ENCODE results near the gene COG2.
"Not testable (repeated sequence)": the region's sequence is repeated elsewhere in the genome, so short reads cannot be mapped to it uniquely, and the experiment has no call there.

The COG2 gene

DNA sequence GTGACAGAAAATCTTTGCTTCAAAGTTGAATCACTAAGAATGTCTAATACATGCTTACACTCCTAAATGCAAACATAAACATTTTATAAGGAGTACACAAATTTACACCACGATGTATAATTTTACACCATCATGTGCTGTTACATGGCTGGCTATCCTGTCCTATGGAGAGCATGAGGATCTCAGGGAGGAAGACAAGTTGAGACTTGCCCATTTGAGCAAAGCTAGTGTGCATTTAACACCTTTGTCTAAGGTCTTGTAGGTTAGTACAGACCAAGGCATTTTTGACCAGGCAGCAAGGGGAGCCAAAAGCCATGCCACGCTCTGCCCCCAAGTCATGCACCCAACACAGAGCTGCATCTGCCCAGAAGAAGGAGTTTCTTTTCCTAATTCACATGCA is 14.5 kb upstream of the COG2 start:
- no peak for DNase-seq (ENCODE audit: low spot score)

DNA sequence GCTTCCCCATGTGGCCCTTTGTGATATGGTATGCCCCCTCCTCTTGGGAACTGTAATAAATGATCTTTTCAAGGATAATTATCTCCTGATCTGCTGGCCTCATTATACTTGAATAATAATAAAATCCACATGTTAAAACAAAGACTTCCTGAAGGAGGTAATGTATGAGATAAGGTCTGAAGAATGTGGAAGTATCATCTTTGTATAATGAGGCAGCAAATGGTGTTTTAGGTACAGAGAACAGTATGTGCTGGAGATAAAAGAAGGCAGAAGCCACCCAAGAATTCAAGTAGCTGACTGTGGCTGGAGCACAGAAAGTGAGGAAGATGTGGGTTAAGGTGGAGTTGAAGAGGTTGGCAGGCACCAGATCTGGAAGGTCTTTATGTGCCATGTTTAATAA is 12.8 kb upstream of the COG2 start:
- no peak for DNase-seq (ENCODE audit: low spot score)

DNA sequence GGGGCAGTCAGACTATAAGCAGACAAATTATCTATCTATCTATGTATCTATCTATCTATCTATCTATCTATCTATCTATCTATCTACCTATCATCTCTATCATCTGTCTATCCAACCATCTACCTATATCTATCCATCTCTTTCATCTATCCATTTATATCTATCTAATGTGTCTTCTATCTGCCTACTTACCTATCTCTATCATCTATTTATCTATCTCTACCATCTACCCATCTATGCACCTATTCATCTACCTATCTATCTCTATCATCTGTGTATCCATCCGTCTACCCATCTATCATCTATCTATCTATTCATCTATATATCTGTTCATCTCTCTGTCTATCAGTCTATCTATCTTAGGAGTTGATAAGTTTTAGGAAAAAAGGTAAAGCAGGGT is 10.8 kb upstream of the COG2 start:
- no peak for DNase-seq (ENCODE audit: low spot score)

DNA sequence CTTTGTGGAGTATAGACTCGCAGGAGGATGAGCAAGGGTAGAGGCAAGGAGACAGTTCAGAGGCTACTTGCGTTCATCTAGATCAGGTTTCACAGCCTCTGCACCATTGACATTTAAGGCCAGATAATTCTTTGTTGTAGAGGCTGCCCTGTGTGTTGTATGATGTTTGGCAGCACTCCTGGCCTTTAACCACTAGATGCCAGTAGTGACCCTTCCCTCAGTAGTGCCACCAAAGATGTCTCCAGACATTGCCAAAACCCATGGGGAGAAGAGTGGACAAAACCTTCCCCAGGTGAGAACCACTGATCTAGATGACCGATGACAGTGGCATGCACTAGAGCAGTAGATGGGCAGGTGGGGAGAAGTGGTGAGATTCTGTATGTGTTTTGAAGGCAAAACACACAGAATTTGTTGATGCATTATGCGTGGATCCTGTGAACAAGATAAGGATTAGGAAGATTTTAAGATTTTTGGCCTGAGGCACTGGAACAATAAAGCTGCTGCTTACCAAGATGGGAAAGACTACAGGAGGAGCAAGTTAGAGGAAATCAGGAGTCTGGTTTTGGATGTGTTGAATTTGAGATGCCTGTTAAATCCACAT is 9.9 kb upstream of the COG2 start:
- no peak for DNase-seq (ENCODE audit: low spot score)

DNA sequence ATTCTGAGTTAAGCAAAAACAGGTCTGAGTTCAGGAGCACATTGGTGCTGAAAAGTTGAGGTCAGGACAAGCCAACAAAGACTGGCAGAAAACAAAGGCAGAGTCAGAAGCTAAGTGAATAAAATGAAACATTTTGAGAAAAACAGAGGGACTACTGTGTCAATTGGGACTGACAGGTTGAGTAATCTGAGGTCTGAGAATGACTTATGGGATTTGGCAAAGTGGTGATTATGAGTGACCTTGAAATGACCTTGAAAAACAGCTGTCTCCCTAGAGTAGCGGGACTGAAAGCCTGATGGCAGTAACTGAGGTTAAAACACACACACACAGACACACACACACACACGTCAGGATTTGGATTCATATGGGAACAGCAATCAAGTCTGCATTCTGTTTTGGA is 8.8 kb upstream of the COG2 start:
- no peak for DNase-seq (ENCODE audit: low spot score)

DNA sequence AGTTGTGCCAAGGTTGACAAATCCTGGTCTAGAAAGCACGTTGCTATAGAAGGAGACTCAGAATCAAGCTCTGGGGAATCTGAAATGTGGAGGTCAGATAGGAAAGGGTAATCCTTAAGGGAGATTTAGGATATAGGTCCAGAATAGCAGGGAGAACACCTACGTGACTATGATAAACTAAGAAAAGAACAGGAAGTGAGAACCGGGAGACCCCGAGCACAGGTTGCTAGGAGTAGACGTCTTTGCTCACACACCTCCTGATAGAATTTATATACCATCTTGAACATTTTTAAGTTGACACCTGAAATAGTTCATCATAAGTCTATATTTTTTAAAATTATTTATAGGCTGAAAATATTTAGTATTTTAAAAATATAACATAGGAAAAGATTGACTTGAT is 7.9 kb upstream of the COG2 start:
- no peak for DNase-seq (ENCODE audit: low spot score)

DNA sequence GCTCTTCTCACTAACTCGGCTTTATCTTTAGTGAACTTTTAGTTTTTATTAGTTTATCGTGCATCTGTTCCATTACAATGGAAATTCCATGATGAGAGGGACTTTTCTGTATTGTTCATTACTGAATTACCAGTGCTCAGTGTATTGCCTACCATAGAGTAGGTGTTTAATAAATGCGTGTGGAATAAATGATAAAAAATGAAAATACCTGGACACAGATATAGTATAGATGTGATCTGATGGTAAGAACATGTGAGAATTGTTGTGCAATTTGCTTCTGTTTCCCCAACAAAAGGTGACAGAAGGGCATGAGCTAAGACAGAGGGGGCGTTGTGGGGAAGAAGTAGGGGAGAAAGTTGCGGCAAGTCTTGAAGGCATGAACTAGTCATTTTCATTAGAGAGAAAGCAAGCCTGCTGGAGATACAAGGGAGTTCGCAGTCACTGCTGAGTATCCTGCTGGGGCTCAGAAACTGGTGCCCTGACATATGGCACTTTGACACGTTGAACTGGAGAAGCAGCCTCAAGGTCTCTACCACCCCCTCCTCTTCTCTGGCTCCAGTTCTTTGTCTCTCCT is 5.6 kb upstream of the COG2 start:
- no peak for DNase-seq (ENCODE audit: low spot score)

DNA sequence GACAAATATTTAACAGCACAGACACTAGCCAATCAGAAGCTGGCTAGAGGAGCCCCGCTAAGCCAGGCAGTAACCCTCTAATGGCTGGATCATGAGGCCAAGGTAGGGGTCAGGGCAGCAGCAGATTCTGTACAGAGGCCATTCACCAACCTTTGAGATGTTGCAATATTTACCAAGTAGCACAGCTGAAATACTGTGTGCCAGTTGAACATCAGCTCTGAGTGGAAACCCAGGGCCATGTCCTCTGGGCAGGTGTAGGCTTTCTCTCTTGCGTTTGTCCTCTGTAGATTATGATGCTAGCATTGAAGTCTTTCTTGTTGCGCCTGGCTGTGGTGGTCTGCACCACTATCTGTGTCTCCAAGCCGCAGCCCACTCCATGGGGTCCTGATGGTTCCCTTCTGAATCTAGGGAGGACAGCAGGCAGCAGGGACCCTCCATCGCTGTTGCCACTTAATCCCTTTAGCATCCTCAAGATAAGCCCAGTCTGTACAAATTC is 2.5 kb upstream of the COG2 start:
- DNase-seq (ENCODE audit: low spot score): no peak

DNA sequence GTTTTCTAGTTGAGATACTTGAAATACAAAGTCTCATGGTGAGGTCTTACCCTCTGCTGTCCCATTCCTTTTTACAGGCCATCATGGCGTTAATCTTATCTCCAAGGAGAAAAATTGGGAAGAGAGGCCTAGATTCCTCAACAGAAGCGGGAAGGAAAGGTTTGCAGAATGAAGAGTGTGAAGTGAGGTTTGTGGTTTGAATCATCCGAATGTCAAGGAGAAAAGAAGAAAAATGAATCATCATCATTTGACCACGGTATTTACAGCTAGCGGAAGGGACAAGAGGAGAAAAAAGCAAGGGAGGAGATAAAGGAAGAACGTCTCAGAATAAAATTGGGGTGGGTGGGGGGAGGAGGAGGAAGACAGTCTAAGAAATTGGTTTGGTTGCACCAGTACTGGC is 935 bp upstream of the COG2 start:
- DNase-seq (ENCODE audit: low spot score): no peak

DNA sequence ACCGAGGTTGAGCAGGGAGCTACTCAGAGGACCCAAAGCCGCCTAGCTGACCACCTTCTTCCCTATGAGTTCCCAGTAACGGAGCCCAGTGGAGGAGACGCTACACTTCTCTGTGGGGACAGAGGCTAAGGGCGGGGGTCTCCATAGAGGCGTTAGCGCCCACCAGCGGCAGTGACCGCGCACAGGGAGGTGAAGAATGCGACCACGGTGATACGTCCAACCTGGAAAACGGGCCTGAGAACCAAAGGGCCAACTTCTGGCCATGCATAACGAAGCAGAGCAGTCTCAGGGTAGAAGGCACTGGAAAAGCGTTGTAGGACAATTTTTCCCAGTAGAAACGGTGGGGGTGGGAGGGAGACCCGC is 400 bp upstream of the COG2 start:
- DNase-seq (ENCODE audit: low spot score): no peak

DNA sequence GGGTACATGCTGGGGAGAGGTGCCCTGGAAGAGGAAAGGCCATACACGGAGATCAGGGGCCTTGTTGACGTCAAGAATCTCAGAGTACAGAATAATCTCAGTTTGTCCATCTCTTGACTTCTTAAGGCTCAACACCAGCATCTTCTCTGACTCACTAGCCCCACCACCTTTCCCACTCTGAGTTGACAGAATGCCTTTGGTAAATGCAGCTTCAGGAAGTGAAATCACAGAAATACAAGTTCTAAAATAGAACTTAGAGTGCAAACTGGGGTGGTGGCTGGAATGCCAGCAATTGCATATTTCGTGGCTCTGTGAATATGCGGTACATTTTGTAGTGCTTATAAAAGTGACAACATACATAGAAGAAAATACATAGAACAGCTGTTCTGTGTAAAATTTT is 1.6 kb downstream of the COG2 start:
- DNase-seq (ENCODE audit: low spot score): no peak

DNA sequence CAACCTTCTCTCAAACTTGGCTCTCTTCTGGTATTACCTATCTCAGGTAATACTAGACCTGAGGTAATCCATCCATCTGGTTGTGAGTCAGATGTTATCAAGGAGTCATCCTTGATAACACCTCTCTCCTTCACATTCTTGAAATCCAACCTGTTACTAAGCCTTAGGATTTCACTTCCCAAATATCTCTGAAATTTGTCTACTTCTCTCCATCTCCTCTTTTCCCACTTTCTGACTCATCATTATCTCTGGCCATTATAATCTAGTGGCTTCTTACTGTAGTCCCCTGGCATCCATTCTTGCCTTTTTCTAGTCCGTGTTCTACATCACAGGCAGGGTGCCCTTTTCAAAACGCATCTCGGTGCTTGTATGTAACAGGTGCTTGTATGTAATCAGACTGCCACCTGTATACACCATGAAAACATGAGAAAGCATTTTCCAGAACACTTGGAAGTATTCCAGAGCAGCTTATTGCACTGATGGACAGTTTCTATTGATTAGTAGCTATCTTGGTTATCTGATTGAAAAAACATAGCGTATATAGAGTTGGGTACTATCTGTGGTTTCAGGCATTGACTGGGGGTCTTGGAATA is 4.5 kb downstream of the COG2 start:
- no peak for DNase-seq (ENCODE audit: low spot score)

DNA sequence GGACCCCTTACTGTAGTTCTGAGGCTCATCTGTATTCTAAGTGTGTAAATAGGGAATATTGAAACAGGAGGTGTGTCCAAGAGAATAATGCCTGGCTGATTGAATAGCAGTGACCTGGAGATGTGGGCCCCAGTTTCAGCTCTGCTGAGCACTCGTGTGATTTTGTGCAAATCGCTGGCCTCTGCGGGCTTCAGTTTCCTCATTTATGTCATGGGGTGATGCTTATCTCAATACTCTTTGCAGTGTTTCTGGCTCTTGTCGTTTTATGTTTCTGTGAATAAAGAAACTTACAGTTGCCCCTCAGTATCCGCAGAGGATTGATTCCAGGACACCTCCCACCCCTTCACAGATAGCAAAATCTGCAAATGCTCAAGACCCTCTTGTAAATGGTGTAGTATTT is 5.0 kb downstream of the COG2 start:
- DNase-seq (ENCODE audit: low spot score): no peak

DNA sequence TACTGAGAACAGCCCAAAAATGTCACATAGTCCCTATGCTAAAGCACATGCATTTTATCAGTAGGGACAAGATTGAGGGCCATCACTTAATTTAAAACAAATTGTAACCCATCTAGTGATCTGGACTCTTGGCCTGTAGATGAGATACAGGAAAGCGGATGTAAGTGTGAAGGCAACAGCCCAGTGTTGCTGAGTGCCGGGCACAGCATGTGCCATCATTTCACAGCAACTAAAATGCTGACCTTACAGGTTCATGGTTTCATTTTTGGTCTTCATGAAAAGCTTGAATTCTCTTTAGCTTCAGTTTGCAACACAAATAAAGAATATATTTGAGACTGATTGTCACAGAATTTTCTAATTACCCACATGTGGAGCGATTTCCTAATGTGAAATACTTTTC is 5.8 kb downstream of the COG2 start:
- no peak for DNase-seq (ENCODE audit: low spot score)

DNA sequence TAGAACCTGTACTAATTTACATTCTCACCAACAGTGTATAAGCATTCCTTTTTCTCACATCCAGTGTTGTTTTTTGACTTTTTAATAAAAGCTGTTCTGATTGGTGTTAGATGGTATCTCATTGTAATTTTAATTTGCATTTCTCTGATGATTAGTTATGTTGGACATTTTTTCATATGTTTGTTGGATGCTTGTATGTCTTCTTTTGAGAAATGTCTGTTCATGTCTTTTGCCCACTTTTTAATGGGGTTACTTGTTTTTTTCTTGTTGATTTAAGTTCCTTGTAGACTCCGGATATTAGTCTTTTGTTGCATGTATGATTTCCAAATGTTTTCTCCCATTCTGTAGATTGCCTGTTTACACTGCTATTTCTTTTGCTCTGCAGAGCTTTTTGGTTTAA is 8.0 kb downstream of the COG2 start:
- no peak for DNase-seq (ENCODE audit: low spot score)

DNA sequence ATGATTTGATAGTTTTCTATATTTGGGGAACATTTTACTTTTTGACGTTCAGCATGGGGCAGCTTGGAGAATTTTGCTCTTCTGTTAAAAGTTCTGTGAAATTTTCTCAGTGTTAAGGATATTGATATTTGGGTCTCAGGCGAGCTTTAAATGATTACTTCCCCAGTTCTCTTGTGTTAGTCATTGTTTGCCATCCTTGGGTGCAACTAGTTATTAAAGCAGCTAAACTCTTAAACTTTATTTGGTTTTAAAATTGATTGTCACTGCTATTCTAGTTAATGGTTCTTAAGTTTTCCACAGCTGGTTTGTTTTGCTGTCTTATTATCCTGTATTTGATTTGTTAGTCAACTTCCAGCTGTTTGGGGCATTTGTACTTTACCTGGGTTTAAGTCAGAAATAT is 9.0 kb downstream of the COG2 start:
- DNase-seq (ENCODE audit: low spot score): no peak

DNA sequence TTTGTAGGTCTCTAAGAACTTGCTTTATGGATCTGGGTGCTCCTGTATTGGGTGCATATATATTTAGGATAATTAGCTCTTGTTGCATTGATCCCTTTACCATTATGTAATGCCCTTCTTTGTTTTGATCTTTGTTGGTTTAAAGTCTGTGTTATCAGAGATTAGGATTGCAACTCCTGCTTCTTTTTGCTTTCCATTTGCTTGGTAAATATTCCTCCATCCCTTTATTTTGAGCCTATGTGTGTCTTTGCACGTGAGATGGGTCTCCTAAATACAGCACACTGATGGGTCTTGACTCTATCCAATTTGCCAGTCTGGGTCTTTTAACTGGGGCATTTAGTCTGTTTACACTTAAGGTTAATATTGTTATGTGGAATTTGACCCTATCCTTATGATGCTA is 14.4 kb downstream of the COG2 start:
- not testable (repeated sequence) for DNase-seq (ENCODE audit: low spot score)

DNA sequence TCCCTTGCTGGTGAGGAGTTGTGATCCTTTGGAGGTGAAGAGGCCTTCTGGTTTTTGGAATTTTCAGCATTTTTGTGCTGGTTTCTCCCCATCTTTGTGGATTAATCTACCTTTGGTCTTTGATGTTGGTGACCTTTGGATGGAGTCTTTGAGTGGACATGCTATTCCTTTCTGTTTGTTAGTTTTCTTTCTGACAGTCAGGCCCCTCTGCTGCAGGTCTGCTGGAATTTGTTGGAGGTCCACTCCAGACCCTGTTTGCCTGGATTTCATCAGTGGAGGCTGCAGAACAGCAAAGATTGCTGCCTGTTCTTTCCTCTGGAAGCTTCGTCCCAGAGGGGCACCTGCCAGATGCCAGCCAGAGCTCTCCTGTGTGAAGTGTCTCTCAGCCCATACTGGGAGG is 15.8 kb downstream of the COG2 start:
- DNase-seq (ENCODE audit: low spot score): not testable (repeated sequence)

DNA sequence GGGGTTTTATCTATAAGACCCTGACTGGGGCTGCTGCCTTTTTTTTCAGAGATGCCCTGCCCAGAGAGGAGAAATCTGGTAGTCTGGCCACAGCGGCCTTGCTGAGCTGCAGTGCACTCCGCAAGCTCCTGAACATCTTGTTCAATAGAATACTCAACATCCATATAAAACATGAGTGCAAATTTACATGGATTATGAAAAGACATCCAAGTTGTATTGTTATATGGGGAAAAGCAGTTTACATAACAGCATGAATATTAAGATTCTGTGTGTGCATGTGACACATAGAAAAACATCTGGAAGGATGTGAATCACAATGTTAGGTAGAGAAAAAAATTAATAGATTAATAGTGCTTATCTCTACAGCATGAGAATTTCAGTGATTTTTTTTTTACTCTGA is 16.4 kb downstream of the COG2 start:
- DNase-seq (ENCODE audit: low spot score): no peak

DNA sequence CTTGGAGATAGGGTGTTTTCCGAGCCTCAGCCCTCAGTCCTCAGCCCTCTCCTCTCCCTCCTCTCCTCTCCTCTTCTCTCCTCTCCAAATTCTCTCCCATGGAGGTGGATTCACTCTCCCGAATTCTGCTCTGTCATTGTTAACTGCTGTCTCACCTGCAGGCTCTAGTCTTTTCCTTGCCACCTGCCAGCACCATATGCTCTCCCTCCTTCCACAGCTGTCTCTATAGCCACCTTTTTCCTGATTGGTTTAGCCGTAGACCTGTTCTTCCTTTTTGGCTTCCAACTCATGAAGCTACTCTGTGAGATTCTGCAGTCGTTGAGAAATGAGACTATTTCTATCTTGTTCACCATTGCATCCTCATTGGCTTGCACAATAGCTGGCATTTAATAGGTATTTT is 19.7 kb downstream of the COG2 start:
- no peak for DNase-seq (ENCODE audit: low spot score)

DNA sequence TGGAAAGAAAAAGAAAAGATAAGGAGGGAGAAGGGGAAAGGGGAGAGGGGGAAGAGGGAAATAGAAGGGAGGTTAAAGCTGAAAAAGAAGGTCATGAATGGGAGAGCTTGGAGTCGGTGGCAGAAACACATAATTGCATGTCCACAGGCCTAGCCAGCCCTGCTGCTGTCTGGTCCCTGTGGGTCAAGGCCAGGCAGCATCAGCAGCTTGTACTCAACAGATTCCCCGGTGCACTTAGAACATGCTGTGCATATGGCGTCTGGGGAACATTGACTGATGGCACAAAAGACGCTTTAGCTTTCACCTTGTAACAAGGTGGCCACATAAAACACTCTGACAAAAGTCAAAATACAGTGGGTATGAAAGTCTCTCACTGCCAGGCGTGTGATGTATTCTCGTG is 25.9 kb downstream of the COG2 start:
- no peak for DNase-seq (ENCODE audit: low spot score)

DNA sequence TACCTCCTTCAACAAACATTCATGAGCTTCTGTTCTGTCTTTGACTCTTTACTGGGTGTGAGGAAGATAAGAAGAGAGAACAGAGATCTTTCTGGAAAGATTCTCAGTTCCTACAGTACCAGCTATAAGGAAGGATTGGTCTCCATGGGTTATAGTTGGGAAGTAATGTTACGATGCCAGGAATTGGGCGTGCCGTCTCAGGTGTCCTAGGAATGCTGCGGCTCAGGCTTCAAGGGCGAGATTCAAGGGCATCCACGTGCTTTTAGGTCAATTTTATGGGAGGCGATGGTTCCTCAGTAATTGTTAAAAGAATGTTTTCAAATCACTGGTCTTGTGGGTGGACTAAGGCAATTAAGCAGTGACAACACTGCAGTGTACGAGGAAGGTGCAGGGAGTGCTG is 27.3 kb downstream of the COG2 start:
- DNase-seq (ENCODE audit: low spot score): no peak

DNA sequence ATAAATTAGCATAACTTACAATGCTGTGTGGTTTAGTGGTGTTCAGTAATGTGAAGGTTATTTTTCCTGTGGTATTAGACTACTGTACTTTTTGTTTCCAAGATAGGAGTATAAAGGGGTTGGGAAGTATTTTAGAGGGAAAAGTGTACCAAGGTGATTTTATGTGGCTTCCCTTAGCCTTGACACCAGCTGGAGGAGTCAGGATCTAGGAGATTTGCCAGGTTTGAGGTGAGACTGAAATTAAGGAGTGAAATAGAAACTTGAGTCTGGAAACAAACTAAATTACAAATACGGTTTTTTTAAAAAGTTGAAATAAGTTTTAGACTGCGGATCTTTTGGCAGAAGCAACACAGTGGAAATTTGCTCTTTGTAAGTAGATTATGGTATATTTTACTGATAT is 32.3 kb downstream of the COG2 start:
- DNase-seq (ENCODE audit: low spot score): no peak

DNA sequence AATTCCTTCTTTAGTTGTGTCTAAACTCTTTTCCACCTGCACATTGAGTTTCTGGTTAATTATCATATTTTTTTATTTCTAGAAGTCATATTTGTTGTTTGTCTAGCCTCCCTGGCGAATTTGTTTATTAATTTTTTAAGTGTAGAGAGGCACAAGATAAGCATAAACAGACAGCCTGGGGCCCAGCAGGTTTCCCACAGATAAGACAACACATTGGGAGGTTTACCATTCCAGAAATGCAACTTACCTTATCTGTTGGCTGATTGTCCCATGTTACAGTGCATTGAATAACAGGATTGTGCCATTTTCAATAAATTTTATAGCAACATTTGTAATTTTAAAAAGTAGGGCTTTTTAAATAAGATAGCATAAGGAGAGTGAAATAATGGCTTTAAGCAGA is 34.9 kb downstream of the COG2 start:
- no peak for DNase-seq (ENCODE audit: low spot score)
